Neural cell (in vitro differentiated cells): ENCODE measurements around the gene DPF3. TPM values are rescaled to one million over a fixed set of nuclear protein-coding genes. Genes with fewer than 3 reads are reported as not detected.
"Not testable (repeated sequence)": the region's sequence is repeated elsewhere in the genome, so short reads cannot be mapped to it uniquely, and the experiment has no call there.

Experiments used
- H2AFZ ChIP-seq: fragments of 200-600, 300-800 bp; sonication (generic), shearing (Covaris generic); 2 replicates; pipeline ENCODE4 v1.6.0; 2014; ENCODE audit warnings: low read depth, mild to moderate bottlenecking, antibody characterized with exemption, low read length, moderate library complexity
- H3F3A ChIP-seq: fragments of 200-600 bp; shearing (Covaris generic); 2 replicates; pipeline ENCODE4 v1.6.1; 2016; ENCODE audit warnings: mild to moderate bottlenecking, moderate library complexity, mixed read lengths, antibody characterized with exemption, low read length; ENCODE audit not compliant: insufficient read depth, poor library complexity, severe bottlenecking
- H3K27ac ChIP-seq: fragments of 200-600, 300-800 bp; sonication (generic), shearing (Covaris generic); 2 replicates; pipeline ENCODE4 v1.5.1; 2014; ENCODE audit warnings: mild to moderate bottlenecking, low read length, moderate library complexity
- H3K27me3 ChIP-seq: fragments of 300-800, 200-600 bp; sonication (generic), shearing (Covaris generic); 2 replicates; pipeline ENCODE4 v1.6.0; 2014; ENCODE audit warnings: mild to moderate bottlenecking, low read depth, low read length, moderate library complexity; ENCODE audit not compliant: insufficient read depth
- H3K36me3 ChIP-seq: fragments of 300-800, 200-600 bp; sonication (generic), shearing (Covaris generic); 2 replicates; pipeline ENCODE4 v1.5.1; 2014; ENCODE audit warnings: mild to moderate bottlenecking, antibody characterized with exemption, low read length, moderate library complexity; ENCODE audit not compliant: insufficient read depth
- H3K4me2 ChIP-seq: fragments of 300-800, 200-600 bp; sonication (generic), shearing (Covaris generic); 2 replicates; pipeline ENCODE4 v1.6.0; 2014; ENCODE audit warnings: mild to moderate bottlenecking, low read length
- H3K4me3 ChIP-seq: fragments of 300-800, 200-600 bp; sonication (generic), shearing (Covaris generic); 2 replicates; pipeline ENCODE4 v1.5.1; 2014; ENCODE audit warnings: mild to moderate bottlenecking, low read length, moderate library complexity
- H3K79me2 ChIP-seq: fragments of 200-600 bp; shearing (Covaris generic); replicated peaks from 2 replicates; pipeline ENCODE4 v1.6.0; 2014; ENCODE audit warnings: mild to moderate bottlenecking, low read length, moderate library complexity; ENCODE audit not compliant: insufficient read depth
- H3K9ac ChIP-seq: fragments of 300-800, 200-600 bp; sonication (generic), shearing (Covaris generic); 2 replicates; pipeline ENCODE4 v1.6.1; 2016; ENCODE audit warnings: mild to moderate bottlenecking, low read length, mixed read lengths
- H3K9me2 ChIP-seq: fragments of 200-600 bp; shearing (Covaris generic); 2 replicates; pipeline ENCODE4 v1.6.1; 2016; ENCODE audit warnings: mild to moderate bottlenecking, low read length, mixed read lengths; ENCODE audit not compliant: insufficient read depth
- H3K9me3 ChIP-seq: fragments of 200-600, 300-800 bp; sonication (generic), shearing (Covaris generic); 2 replicates; pipeline ENCODE4 v1.6.1; 2016; ENCODE audit warnings: mild to moderate bottlenecking, mixed run types, low read length, moderate library complexity, mixed read lengths
- H4K20me1 ChIP-seq: fragments of 200-600 bp; shearing (Covaris generic); 2 replicates; pipeline ENCODE4 v1.6.1; 2016; ENCODE audit warnings: mild to moderate bottlenecking, mixed run types; ENCODE audit not compliant: insufficient read depth
- EP300 ChIP-seq: fragments of 450-650 bp; conservative IDR thresholded peaks from 2 replicates; pipeline ENCODE4 v1.6.1; 2014; ENCODE audit warnings: antibody characterized with exemption, mild to moderate bottlenecking, moderate library complexity; ENCODE audit not compliant: poor library complexity, severe bottlenecking
- EZH2 ChIP-seq: fragments of 200-600, 300-800 bp; shearing (Covaris generic), sonication (generic); IDR thresholded peaks from 2 replicates; pipeline ENCODE4 v1.6.1; 2014; ENCODE audit warnings: antibody characterized with exemption, low read length, borderline replicate concordance, mild to moderate bottlenecking; ENCODE audit not compliant: insufficient read depth, poor library complexity, severe bottlenecking
- MXI1 ChIP-seq: fragments of 450-650 bp; conservative IDR thresholded peaks from 2 replicates; pipeline ENCODE4 v1.6.1; 2014; ENCODE audit warnings: antibody characterized with exemption, mild to moderate bottlenecking; ENCODE audit not compliant: poor library complexity, severe bottlenecking
- POLR2AphosphoS5 ChIP-seq: IDR thresholded peaks from 2 replicates; pipeline ENCODE4 v1.6.1; 2012
- RAD21 ChIP-seq: fragments of 450-650 bp; conservative IDR thresholded peaks from 2 replicates; pipeline ENCODE4 v1.6.1; 2014; ENCODE audit warnings: antibody characterized with exemption, mild to moderate bottlenecking, moderate library complexity
- SMC3 ChIP-seq: fragments of 450-650 bp; conservative IDR thresholded peaks from 2 replicates; pipeline ENCODE4 v1.6.1; 2014; ENCODE audit warnings: antibody characterized with exemption, mild to moderate bottlenecking, moderate library complexity; ENCODE audit not compliant: poor library complexity
- TAF1 ChIP-seq: IDR thresholded peaks from 2 replicates; pipeline ENCODE4 v1.6.1; 2012; ENCODE audit warnings: low read depth
- polyA plus RNA-seq: library from polyadenylated mRNA; depleted of rRNA; stranded (reverse); fragments of >200 nt; gene quantifications from 2 replicates; pipeline ENCODE4 v1.2.3, GENCODE V29; 2014
- TF ChIP-seq, protein P1 (sequence below): IDR thresholded peaks from 2 replicates; pipeline ENCODE4 v1.6.1; 2012; ENCODE audit warnings: borderline replicate concordance
- TF ChIP-seq, protein P2 (sequence below): fragments of 450-650 bp; IDR thresholded peaks from 2 replicates; pipeline ENCODE4 v1.5.1; 2014; ENCODE audit warnings: antibody characterized with exemption, mild to moderate bottlenecking, moderate library complexity; ENCODE audit not compliant: poor library complexity, severe bottlenecking

DPF3 gene
- polyA plus RNA-seq, 1 donor from 2014 or later = 2.9 TPM

DNA sequence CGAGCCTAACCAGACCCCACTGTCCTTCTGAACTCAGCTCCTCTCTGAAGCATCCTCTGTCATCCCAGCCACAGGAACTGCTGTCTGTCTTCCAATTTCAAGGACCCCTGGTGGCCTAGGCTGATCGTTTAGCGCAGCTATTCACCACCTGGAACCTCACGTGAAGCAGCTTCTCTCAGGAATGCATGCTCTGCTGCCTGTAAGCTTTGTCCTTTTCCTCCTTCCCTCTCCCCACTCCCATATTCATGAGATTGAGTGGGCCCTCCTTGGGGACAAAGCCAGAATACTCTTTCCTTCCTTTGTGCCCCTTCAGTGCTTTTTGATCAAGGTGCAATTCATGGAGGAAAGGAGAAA lies 17.2 kb downstream of the DPF3 start:
- Histone ChIP-seq H3F3A (no peaks in the 10 kb centered on the region), H3K79me2 (no peaks in the 10 kb centered on the region), H3K9ac (no peak overlapping the region), H3K9me3 (no peaks in the 10 kb centered on the region), H4K20me1 (no peaks in the 10 kb centered on the region), H2AFZ (no peak overlapping the region), H3K4me2 (no peak overlapping the region), H3K4me3 (no peak overlapping the region), H3K9me2 (no peaks in the 10 kb centered on the region), H3K27ac (no peak overlapping the region), H3K36me3 (no peaks in the 10 kb centered on the region), H3K27me3 (no peaks in the 10 kb centered on the region)
- TF ChIP-seq, protein P1, sequence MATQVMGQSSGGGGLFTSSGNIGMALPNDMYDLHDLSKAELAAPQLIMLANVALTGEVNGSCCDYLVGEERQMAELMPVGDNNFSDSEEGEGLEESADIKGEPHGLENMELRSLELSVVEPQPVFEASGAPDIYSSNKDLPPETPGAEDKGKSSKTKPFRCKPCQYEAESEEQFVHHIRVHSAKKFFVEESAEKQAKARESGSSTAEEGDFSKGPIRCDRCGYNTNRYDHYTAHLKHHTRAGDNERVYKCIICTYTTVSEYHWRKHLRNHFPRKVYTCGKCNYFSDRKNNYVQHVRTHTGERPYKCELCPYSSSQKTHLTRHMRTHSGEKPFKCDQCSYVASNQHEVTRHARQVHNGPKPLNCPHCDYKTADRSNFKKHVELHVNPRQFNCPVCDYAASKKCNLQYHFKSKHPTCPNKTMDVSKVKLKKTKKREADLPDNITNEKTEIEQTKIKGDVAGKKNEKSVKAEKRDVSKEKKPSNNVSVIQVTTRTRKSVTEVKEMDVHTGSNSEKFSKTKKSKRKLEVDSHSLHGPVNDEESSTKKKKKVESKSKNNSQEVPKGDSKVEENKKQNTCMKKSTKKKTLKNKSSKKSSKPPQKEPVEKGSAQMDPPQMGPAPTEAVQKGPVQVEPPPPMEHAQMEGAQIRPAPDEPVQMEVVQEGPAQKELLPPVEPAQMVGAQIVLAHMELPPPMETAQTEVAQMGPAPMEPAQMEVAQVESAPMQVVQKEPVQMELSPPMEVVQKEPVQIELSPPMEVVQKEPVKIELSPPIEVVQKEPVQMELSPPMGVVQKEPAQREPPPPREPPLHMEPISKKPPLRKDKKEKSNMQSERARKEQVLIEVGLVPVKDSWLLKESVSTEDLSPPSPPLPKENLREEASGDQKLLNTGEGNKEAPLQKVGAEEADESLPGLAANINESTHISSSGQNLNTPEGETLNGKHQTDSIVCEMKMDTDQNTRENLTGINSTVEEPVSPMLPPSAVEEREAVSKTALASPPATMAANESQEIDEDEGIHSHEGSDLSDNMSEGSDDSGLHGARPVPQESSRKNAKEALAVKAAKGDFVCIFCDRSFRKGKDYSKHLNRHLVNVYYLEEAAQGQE = no peak
- no peak for TF ChIP-seq POLR2AphosphoS5
- no peak for TF ChIP-seq EP300
- no peak for TF ChIP-seq RAD21
- no peak for TF ChIP-seq EZH2
- TF ChIP-seq MXI1 = no peak
- no peak for TF ChIP-seq SMC3
- no peak for TF ChIP-seq TAF1
- TF ChIP-seq, protein P2, sequence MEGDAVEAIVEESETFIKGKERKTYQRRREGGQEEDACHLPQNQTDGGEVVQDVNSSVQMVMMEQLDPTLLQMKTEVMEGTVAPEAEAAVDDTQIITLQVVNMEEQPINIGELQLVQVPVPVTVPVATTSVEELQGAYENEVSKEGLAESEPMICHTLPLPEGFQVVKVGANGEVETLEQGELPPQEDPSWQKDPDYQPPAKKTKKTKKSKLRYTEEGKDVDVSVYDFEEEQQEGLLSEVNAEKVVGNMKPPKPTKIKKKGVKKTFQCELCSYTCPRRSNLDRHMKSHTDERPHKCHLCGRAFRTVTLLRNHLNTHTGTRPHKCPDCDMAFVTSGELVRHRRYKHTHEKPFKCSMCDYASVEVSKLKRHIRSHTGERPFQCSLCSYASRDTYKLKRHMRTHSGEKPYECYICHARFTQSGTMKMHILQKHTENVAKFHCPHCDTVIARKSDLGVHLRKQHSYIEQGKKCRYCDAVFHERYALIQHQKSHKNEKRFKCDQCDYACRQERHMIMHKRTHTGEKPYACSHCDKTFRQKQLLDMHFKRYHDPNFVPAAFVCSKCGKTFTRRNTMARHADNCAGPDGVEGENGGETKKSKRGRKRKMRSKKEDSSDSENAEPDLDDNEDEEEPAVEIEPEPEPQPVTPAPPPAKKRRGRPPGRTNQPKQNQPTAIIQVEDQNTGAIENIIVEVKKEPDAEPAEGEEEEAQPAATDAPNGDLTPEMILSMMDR = no peak

DNA sequence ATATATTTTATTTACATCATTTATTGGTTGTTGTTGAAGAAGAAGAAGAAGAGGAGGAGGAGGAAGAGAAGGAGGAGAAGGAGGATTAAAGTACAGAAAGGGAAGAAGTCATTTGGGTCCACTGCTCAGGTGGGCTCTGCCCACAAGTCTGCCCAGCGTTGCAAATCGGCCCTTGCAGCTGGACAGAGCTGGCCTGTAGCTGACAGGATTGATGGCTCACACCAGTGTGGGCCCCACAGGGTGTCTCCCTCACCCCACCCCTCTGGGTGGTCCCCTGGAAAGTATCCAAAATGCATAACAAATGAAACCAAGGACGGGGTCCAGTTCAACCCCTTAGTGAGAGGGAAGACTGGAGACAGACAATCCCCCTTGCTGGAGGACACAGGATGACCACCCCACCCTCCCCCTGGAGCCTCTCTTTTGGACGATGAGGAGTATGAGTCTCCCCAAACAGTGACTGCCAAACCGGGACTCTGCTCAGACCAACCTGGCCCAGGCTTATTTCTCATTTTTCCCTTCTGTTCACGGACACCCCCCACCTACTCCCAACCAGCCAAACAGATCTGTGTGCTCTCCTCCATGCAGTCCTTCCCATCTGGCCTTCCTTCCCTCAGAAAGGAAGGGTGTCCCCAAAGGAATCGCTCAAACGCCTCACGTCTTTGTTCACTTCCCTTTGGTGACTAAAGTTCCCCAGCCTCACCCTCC lies 17.7 kb downstream of the DPF3 start:
- Histone ChIP-seq H2AFZ (no peak overlapping the region), H4K20me1 (no peaks in the 10 kb centered on the region), H3K27me3 (no peaks in the 10 kb centered on the region), H3K9ac (no peak overlapping the region), H3K27ac (no peak overlapping the region), H3K9me3 (no peaks in the 10 kb centered on the region), H3K4me3 (no peak overlapping the region), H3K4me2 (no peak overlapping the region), H3K9me2 (no peaks in the 10 kb centered on the region), H3K36me3 (no peaks in the 10 kb centered on the region), H3F3A (no peaks in the 10 kb centered on the region), H3K79me2 (no peaks in the 10 kb centered on the region)
- no peak for TF ChIP-seq SMC3
- TF ChIP-seq EP300 = no peak
- no peak for TF ChIP-seq TAF1
- TF ChIP-seq, protein P1 = no peak
- no peak for TF ChIP-seq POLR2AphosphoS5
- no peak for TF ChIP-seq EZH2
- no peak for TF ChIP-seq RAD21
- TF ChIP-seq, protein P2 = no peak
- no peak for TF ChIP-seq MXI1

DNA sequence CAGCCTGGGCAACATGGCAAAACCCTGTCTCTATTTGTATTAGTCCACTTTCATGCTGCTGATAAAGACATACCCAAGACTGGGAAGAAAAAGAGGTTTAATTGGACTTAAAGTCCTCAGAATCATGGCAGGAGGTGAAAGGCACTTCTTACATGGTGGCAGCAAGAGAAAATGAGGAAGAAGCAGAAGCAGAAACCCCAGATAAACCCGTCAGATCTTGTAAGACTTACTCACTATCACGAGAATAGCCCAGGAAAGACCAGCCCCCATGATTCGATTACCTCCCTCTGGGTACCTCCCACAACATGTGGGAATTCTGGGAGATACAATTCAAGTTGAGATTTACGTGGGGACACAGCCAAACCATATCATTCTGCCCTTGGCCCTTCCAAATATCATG lies 23.0 kb downstream of the DPF3 start:
- not testable (repeated sequence) for H3K79me2 ChIP-seq, H3K27me3 ChIP-seq

More for the DNA sequence above, 23.0 kb downstream of the DPF3 start:
- not testable (repeated sequence) for H3K4me3 ChIP-seq, H3K9me3 ChIP-seq, H3K4me2 ChIP-seq, H3F3A ChIP-seq, H3K9me2 ChIP-seq, H3K9ac ChIP-seq, H2AFZ ChIP-seq, H4K20me1 ChIP-seq, H3K36me3 ChIP-seq, H3K27ac ChIP-seq
